Measurements from ENCODE around the gene ISL2. TPM values are rescaled to one million over a fixed set of nuclear protein-coding genes. Genes with fewer than 3 reads are reported as not detected.

The ISL2 gene
- total and polyA plus RNA-seq, 4 donors, result 0.22 to 0.86 (median 0.38) TPM; not detected in 1

DNA sequence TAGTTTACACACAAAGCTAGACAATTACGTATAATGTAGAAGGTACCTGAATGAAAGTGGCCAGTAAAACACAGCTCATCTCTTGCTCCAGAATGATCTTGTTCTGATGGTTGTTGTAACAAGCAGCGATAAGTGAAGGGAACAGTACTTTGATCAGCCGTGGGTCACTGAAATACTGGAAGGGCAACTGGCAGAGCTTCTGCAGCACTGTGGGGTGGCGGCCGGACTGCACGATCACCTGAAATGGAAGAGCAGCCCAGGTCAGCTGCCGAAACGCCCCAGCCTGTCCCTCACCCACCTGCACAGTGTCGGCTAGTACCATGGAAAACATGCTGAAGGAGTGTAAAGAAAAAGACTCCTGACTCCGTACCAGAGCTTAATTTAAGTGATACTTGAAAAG, 17.3 kb downstream of the ISL2 start:
- Histone ChIP-seq H3K36me3 (ENCODE audit: control insufficient read depth in 4 of 4, insufficient read depth in 4 of 4, low read length in 4 of 4) (peaks cover 0 to 3% (median under 1%) of the 10 kb centered on the region in 4 donors), H3K9me3 (ENCODE audit: control insufficient read depth in 4 of 4, insufficient read depth in 3 of 4, low read length in 3 of 4) (no peaks in the 10 kb centered on the region), H3K4me1 (ENCODE audit: control insufficient read depth in 5 of 5, insufficient read depth in 5 of 5, low read length in 5 of 5) (no peaks in the 10 kb centered on the region), H3K27ac (ENCODE audit: low read depth in 1 of 2, low read length in 1 of 2) (no peak overlapping the region), H3K4me3 (no peak overlapping the region), H3K9ac (ENCODE audit: insufficient read depth in 1 of 2, low read length in 2 of 2) (no peak overlapping the region), H3K27me3 (ENCODE audit: control insufficient read depth in 3 of 3, insufficient read depth in 3 of 3, low read length in 2 of 3) (peaks cover 0 to 10% (median 7%) of the 10 kb centered on the region in 3 donors)
- WGBS, 2 donors, result 95 to 96% methylated on average over 10 of the region's 10 CpGs
- ATAC-seq (ENCODE audit: insufficient read depth, low FRiP score) (no peak), DNase-seq (no peak)
- TF ChIP-seq, protein P1, sequence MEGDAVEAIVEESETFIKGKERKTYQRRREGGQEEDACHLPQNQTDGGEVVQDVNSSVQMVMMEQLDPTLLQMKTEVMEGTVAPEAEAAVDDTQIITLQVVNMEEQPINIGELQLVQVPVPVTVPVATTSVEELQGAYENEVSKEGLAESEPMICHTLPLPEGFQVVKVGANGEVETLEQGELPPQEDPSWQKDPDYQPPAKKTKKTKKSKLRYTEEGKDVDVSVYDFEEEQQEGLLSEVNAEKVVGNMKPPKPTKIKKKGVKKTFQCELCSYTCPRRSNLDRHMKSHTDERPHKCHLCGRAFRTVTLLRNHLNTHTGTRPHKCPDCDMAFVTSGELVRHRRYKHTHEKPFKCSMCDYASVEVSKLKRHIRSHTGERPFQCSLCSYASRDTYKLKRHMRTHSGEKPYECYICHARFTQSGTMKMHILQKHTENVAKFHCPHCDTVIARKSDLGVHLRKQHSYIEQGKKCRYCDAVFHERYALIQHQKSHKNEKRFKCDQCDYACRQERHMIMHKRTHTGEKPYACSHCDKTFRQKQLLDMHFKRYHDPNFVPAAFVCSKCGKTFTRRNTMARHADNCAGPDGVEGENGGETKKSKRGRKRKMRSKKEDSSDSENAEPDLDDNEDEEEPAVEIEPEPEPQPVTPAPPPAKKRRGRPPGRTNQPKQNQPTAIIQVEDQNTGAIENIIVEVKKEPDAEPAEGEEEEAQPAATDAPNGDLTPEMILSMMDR (IDR thresholded peaks at IDR 0.05; ENCODE audit: control extremely low read depth, extremely low read depth), result no peak

DNA sequence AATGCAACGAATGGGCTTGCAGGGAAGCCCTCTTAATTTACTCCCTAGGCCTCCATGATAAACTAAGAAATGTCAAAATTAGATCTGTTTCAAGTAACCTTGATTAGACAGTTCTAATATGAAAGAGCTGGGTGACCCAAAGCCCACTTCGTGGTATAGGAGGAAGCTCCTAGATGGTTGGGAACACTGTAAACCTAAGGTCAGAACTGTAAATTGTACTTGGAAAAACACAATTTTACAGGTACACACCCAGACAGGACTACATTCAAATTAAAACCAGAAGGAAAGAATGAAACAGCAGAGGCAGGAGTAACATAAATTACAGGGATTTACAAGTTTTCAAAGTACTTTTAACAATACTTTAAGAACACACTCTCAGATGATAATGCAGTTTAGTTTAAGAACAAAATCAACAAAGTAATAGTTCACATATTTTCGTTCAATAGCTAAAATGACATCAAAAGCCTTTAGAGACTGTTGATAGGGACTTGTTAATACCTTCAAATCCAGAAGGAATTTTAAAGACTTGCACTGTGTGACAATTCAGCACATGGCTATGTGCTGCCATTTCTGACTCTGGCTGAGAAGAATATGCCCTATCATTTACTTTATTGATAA, 18.4 kb downstream of the ISL2 start:
- no peak for DNase-seq
- Histone ChIP-seq H3K27me3 (ENCODE audit: control insufficient read depth in 3 of 3, insufficient read depth in 3 of 3, low read length in 2 of 3) (peaks cover 0 to 3% (median 0%) of the 10 kb centered on the region in 3 donors), H3K27ac (ENCODE audit: low read depth in 1 of 2, low read length in 1 of 2) (no peak overlapping the region), H3K9ac (ENCODE audit: insufficient read depth in 1 of 2, low read length in 2 of 2) (no peak overlapping the region), H3K4me3 (no peak overlapping the region), H3K9me3 (ENCODE audit: control insufficient read depth in 4 of 4, insufficient read depth in 3 of 4, low read length in 3 of 4) (no peaks in the 10 kb centered on the region), H3K36me3 (ENCODE audit: control insufficient read depth in 4 of 4, insufficient read depth in 4 of 4, low read length in 4 of 4) (peaks cover 0 to 3% (median 0%) of the 10 kb centered on the region in 4 donors), H3K4me1 (ENCODE audit: control insufficient read depth in 5 of 5, insufficient read depth in 5 of 5, low read length in 5 of 5) (no peaks in the 10 kb centered on the region)
- WGBS, 2 donors, result 84 to 90% methylated on average over 3 of the region's 3 CpGs
- TF ChIP-seq, protein P1 (IDR thresholded peaks at IDR 0.05; ENCODE audit: control extremely low read depth, extremely low read depth), result no peak
- ATAC-seq (ENCODE audit: insufficient read depth, low FRiP score), result no peak

DNA sequence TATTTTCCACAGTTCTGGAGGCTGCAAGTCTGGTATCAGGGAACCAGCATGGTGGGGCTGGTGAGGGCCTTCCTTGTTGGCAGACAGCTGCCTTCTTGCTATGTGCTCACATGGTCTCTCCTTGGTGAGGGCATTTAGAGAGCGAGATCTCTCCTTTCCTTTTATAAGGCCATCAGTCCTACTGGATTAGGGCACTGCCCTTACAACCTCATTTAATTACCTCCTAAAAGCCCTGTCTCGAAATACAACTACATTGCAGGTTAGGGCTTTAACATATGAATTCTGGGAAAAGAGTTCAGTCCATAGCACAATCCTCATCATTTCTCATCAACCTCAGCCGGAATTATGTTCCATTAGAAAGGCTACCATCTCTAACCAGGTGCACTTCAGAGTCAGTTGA, 21.9 kb downstream of the ISL2 start:
- H3K4me1 ChIP-seq (ENCODE audit: control insufficient read depth in 5 of 5, insufficient read depth in 5 of 5, low read length in 5 of 5), result no peaks in the 10 kb centered on the region
- ATAC-seq (ENCODE audit: insufficient read depth, low FRiP score), result no peak
- TF ChIP-seq, protein P1 (IDR thresholded peaks at IDR 0.05; ENCODE audit: control extremely low read depth, extremely low read depth), result no peak
- H3K9me3 ChIP-seq (ENCODE audit: control insufficient read depth in 4 of 4, insufficient read depth in 3 of 4, low read length in 3 of 4), result no peaks in the 10 kb centered on the region
- WGBS, 2 donors, result 98 to 99% methylated on average over 3 of the region's 3 CpGs
- no peak overlapping the region for H3K9ac ChIP-seq (ENCODE audit: insufficient read depth in 1 of 2, low read length in 2 of 2)
- DNase-seq, result no peak
- H3K27ac ChIP-seq (ENCODE audit: low read depth in 1 of 2, low read length in 1 of 2), result no peak overlapping the region
- no peak overlapping the region for H3K4me3 ChIP-seq
- H3K27me3 ChIP-seq (ENCODE audit: control insufficient read depth in 3 of 3, insufficient read depth in 3 of 3, low read length in 2 of 3), result no peaks in the 10 kb centered on the region
- no peaks in the 10 kb centered on the region for H3K36me3 ChIP-seq (ENCODE audit: control insufficient read depth in 4 of 4, insufficient read depth in 4 of 4, low read length in 4 of 4)

DNA sequence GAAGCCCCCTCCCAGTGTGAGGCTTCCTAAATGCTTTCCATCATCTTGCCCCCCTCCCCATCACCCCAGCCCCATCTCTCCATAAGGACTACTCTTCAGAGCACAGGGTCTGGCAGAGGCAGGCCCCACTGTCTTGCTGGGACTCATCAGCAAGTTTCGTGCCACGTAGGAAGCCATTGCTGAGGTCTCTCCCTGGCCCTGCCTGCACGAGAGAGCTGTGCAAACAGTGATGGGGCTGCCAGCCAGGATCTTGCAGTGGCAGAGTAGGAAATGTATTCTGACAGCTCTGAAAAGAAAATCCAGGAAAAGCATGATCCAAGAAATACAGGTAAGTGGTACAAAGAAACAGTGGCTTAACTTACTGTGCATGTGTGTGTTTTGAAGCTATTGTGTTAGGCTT, 22.6 kb downstream of the ISL2 start:
- Histone ChIP-seq H3K36me3 (ENCODE audit: control insufficient read depth in 4 of 4, insufficient read depth in 4 of 4, low read length in 4 of 4) (no peaks in the 10 kb centered on the region), H3K9ac (ENCODE audit: insufficient read depth in 1 of 2, low read length in 2 of 2) (no peak overlapping the region), H3K27me3 (ENCODE audit: control insufficient read depth in 3 of 3, insufficient read depth in 3 of 3, low read length in 2 of 3) (no peaks in the 10 kb centered on the region), H3K4me1 (ENCODE audit: control insufficient read depth in 5 of 5, insufficient read depth in 5 of 5, low read length in 5 of 5) (no peaks in the 10 kb centered on the region), H3K4me3 (no peak overlapping the region), H3K27ac (ENCODE audit: low read depth in 1 of 2, low read length in 1 of 2) (no peak overlapping the region), H3K9me3 (ENCODE audit: control insufficient read depth in 4 of 4, insufficient read depth in 3 of 4, low read length in 3 of 4) (no peaks in the 10 kb centered on the region)
- TF ChIP-seq, protein P1 (IDR thresholded peaks at IDR 0.05; ENCODE audit: control extremely low read depth, extremely low read depth), result no peak
- WGBS, 2 donors, result 41 to 84% methylated on average over 3 of the region's 3 CpGs
- DNase-seq (no peak), ATAC-seq (ENCODE audit: insufficient read depth, low FRiP score) (no peak)

All from lung (tissue), 12 donors.